Activated CD4-positive, alpha-beta memory T cell treated with anti-CD3 and anti-CD28 coated beads for 36 hours (primary cell): ENCODE results near the gene UBE2H. TPM values are rescaled to one million over a fixed set of nuclear protein-coding genes. Genes with fewer than 3 reads are reported as not detected.

Source experiments
- CTCF ChIA-PET: fragments of 350-600 bp; sonication (Branson Sonifier 250); formaldehyde crosslinking; loops from one replicate; lab custom pipeline; 2021; ENCODE audit warnings: antibody characterized with exemption, inconsistent platforms; lab: Charles Lee
- POLR2A ChIA-PET: fragments of 350-600 bp; sonication (Branson Sonifier 250); formaldehyde crosslinking; loops from one replicate; lab custom pipeline; 2021; ENCODE audit warnings: antibody characterized with exemption; lab: Charles Lee
- DNase-seq: peaks from one replicate; pipeline ENCODE4 v3.0.0-alpha.2; 2020
- H3K27ac Mint-ChIP-seq: one replicate; pipeline ENCODE4 v1.8.0; 2021; ENCODE audit warnings: mixed read lengths
- H3K27me3 Mint-ChIP-seq: one replicate; pipeline ENCODE4 v1.8.0; 2021; ENCODE audit warnings: mixed read lengths
- H3K36me3 Mint-ChIP-seq: one replicate; pipeline ENCODE4 v1.8.0; 2021; ENCODE audit warnings: mixed read lengths
- H3K4me1 Mint-ChIP-seq: one replicate; pipeline ENCODE4 v1.8.0; 2021; ENCODE audit warnings: low read depth, mixed read lengths
- H3K4me3 Mint-ChIP-seq: one replicate; pipeline ENCODE4 v1.8.0; 2021; ENCODE audit warnings: mild to moderate bottlenecking, mixed read lengths
- H3K9me3 Mint-ChIP-seq: one replicate; pipeline ENCODE4 v1.8.0; 2021; ENCODE audit warnings: mixed read lengths
- intact Hi-C: fragments of 100-400 bp; cut with micrococcal nuclease; formaldehyde crosslinking; loops from one replicate; pipeline ENCODE4 v1.15.1; 2023
- total RNA-seq, 2 experiments: library from RNA; stranded (reverse); gene quantifications; one replicate each; pipeline ENCODE4 v1.2.3, GENCODE V29; 2021

Gene UBE2H
- total RNA-seq, 2 experiments from 2014 or later = 33.6 to 37.1 TPM

- CTCF ChIA-PET = no interaction called here
- no peak overlapping the region for H3K27ac Mint-ChIP-seq
- no peak for DNase-seq
- POLR2A ChIA-PET = no interaction called here
- no peak overlapping the region for H3K4me3 Mint-ChIP-seq
- H3K27me3 Mint-ChIP-seq = no peaks in the 10 kb centered on the region
- H3K9me3 Mint-ChIP-seq = no peaks in the 10 kb centered on the region
- intact Hi-C loops = no loop called here
- H3K36me3 Mint-ChIP-seq = peaks cover 8% of the 10 kb centered on the region
- peaks cover 16% of the 10 kb centered on the region for H3K4me1 Mint-ChIP-seq
Observed at GRCh38 chr7:129884495-129884894, 68.3 kb downstream of the UBE2H start.

GRCh38 chr7:129883151-129883550, 69.6 kb downstream of the UBE2H start:
- H3K4me3 Mint-ChIP-seq = no peak overlapping the region
- H3K36me3 Mint-ChIP-seq = peaks cover 11% of the 10 kb centered on the region
- no peaks in the 10 kb centered on the region for H3K27me3 Mint-ChIP-seq
- no peaks in the 10 kb centered on the region for H3K9me3 Mint-ChIP-seq
- peaks cover 25% of the 10 kb centered on the region for H3K4me1 Mint-ChIP-seq
- H3K27ac Mint-ChIP-seq = no peak overlapping the region
- intact Hi-C loops = no loop called here
- DNase-seq = no peak
- CTCF ChIA-PET = no interaction called here
- POLR2A ChIA-PET = no interaction called here

GRCh38 chr7:129882531-129882930, 70.2 kb downstream of the UBE2H start:
- Mint-ChIP-seq H3K36me3 (peaks cover 15% of the 10 kb centered on the region), H3K27me3 (no peaks in the 10 kb centered on the region), H3K9me3 (no peaks in the 10 kb centered on the region), H3K4me1 (peaks cover 31% of the 10 kb centered on the region), H3K27ac (no peak overlapping the region), H3K4me3 (no peak overlapping the region)
- CTCF ChIA-PET = no interaction called here
- no peak for DNase-seq
- intact Hi-C loops = no loop called here
- POLR2A ChIA-PET = no interaction called here

GRCh38 chr7:129877146-129877792, 75.5 kb downstream of the UBE2H start:
- DNase-seq = no peak
- no peaks in the 10 kb centered on the region for H3K27me3 Mint-ChIP-seq
- H3K36me3 Mint-ChIP-seq = peaks cover 15% of the 10 kb centered on the region
- peaks cover 50% of the 10 kb centered on the region for H3K4me1 Mint-ChIP-seq
- H3K9me3 Mint-ChIP-seq = no peaks in the 10 kb centered on the region
- H3K4me3 Mint-ChIP-seq = no peak overlapping the region
- no peak overlapping the region for H3K27ac Mint-ChIP-seq
- ChIA-PET CTCF (interaction anchor here (1.2 kb wide), 2 partner anchors 11 to 133 kb away, joined by 3 to 4 read pairs; no protein-coding TSS in a partner anchor), POLR2A (interaction anchor here (0.7 to 1.9 kb wide), 2 partner anchors 72 to 543 kb away, joined by 3 to 6 read pairs; no protein-coding TSS in a partner anchor)
- intact Hi-C loops = loop anchor here (5.0 kb wide), 1 partner anchor 40 kb away; no protein-coding TSS in a partner anchor

- intact Hi-C loops = loop anchor here (5.0 kb wide), 1 partner anchor 41 kb away; no protein-coding TSS in a partner anchor
- peaks cover 14% of the 10 kb centered on the region for H3K36me3 Mint-ChIP-seq
- no peak overlapping the region for H3K27ac Mint-ChIP-seq
Observed at GRCh38 chr7:129875745-129876411, 76.9 kb downstream of the UBE2H start.

DNA sequence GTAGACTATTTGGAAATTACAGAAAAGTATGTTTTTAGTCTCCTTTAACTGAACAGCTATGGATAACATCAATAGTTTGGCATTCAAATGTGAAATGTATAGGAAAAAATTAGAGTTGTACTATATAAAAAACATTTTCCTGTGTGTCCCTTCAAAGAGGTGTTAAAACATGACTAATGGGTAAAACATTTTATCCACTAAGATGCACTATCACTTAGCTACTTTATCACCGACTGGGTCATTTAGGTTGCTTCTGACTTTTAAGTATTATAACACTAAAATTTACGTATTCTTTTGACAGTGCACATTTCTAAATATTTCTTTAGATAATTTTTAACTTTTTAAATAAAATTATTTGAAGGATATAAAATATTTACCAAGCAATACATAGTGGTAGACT, 77.6 kb downstream of the UBE2H start:
- no peaks in the 10 kb centered on the region for H3K27me3 Mint-ChIP-seq
- peaks cover 41% of the 10 kb centered on the region for H3K4me1 Mint-ChIP-seq
- H3K36me3 Mint-ChIP-seq = peaks cover 15% of the 10 kb centered on the region
- H3K9me3 Mint-ChIP-seq = no peaks in the 10 kb centered on the region
- POLR2A ChIA-PET = interaction anchor here (0.7 kb wide), 1 partner anchor 73 kb away, joined by 3 read pairs; no protein-coding TSS in a partner anchor
- CTCF ChIA-PET = no interaction called here
- no peak overlapping the region for H3K27ac Mint-ChIP-seq
- intact Hi-C loops = loop anchor here (5.0 kb wide), 1 partner anchor 42 kb away; no protein-coding TSS in a partner anchor
- DNase-seq = no peak
- no peak overlapping the region for H3K4me3 Mint-ChIP-seq

More at GRCh38 chr7:129875745-129876411, 76.9 kb downstream of the UBE2H start:
- H3K9me3 Mint-ChIP-seq = no peaks in the 10 kb centered on the region
- H3K4me1 Mint-ChIP-seq = peaks cover 45% of the 10 kb centered on the region
- POLR2A ChIA-PET = interaction anchor here (0.7 to 1.9 kb wide), 2 partner anchors 72 to 73 kb away, joined by 3 to 6 read pairs; no protein-coding TSS in a partner anchor
- CTCF ChIA-PET = no interaction called here
- no peak overlapping the region for H3K4me3 Mint-ChIP-seq
- H3K27me3 Mint-ChIP-seq = no peaks in the 10 kb centered on the region
- no peak for DNase-seq

DNA sequence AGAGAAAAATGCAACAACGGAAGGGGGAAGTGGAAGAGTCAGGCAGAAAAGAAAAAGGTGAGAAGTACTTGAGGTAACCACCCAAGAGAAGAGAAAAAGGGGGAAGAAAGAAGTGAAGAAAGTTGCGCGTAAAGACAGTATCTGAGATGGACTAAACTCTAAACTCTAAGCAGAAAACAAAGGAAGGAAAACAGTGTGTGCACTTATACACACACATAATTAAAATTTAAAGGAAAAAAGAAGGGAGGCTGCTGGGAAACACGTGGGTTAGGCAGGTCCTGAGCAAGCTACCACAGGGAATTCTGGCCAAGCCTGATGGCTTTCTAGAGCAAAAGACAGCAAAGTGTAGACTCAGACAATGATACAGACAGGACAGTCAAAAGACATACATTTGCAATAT, 78.0 kb downstream of the UBE2H start:
- intact Hi-C loops = loop anchor here (5.0 kb wide), 1 partner anchor 43 kb away; no protein-coding TSS in a partner anchor
- POLR2A ChIA-PET = no interaction called here
- no peaks in the 10 kb centered on the region for H3K27me3 Mint-ChIP-seq
- H3K27ac Mint-ChIP-seq = no peak overlapping the region
- CTCF ChIA-PET = no interaction called here
- H3K4me3 Mint-ChIP-seq = no peak overlapping the region
- H3K9me3 Mint-ChIP-seq = no peaks in the 10 kb centered on the region
- no peak for DNase-seq
- H3K36me3 Mint-ChIP-seq = peaks cover 15% of the 10 kb centered on the region
- peaks cover 38% of the 10 kb centered on the region for H3K4me1 Mint-ChIP-seq

DNA sequence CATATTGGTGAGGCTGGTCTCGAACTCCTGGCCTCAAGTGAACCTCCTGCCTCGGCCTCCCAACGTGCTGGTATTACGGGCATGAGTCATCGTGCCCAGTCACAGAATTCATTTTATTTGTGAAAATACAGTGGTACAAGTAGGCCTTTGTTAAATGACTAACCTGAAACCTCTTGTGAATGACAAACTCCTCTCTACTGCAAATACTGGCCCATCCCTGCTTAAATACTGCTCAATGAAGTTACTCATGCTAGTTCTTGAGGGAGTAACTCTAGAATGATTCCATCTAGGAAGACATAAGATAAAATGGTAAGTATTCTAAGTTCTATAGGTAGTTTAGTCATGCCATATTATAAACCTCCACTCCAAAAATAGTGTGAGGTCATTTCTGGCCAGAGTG, 80.7 kb downstream of the UBE2H start:
- Mint-ChIP-seq H3K4me1 (peaks cover 18% of the 10 kb centered on the region), H3K27ac (no peak overlapping the region), H3K4me3 (no peak overlapping the region), H3K27me3 (no peaks in the 10 kb centered on the region), H3K36me3 (peaks cover 18% of the 10 kb centered on the region), H3K9me3 (peaks cover 2% of the 10 kb centered on the region)
- ChIA-PET POLR2A (no interaction called here), CTCF (interaction anchor here (0.6 kb wide), 1 partner anchor 194 kb away, joined by 3 read pairs; no protein-coding TSS in a partner anchor)
- intact Hi-C loops = no loop called here
- DNase-seq = peak; percentile 38

GRCh38 chr7:129870668-129871067, 82.1 kb downstream of the UBE2H start:
- CTCF ChIA-PET = interaction anchor here (0.6 to 1.3 kb wide), 3 partner anchors 41 to 79 kb away, joined by 3 to 5 read pairs (median 4); no protein-coding TSS in a partner anchor
- intact Hi-C loops = no loop called here
- POLR2A ChIA-PET = interaction anchor here (0.5 to 0.6 kb wide), 2 partner anchors 35 to 75 kb away, joined by 3 read pairs; no protein-coding TSS in a partner anchor
- Mint-ChIP-seq H3K36me3 (peaks cover 18% of the 10 kb centered on the region), H3K27ac (no peak overlapping the region), H3K4me1 (peaks cover 13% of the 10 kb centered on the region), H3K4me3 (no peak overlapping the region), H3K27me3 (no peaks in the 10 kb centered on the region), H3K9me3 (peaks cover 2% of the 10 kb centered on the region)
- no peak for DNase-seq

- Mint-ChIP-seq H3K9me3 (peaks cover 2% of the 10 kb centered on the region), H3K36me3 (peaks cover 14% of the 10 kb centered on the region), H3K27me3 (no peaks in the 10 kb centered on the region), H3K4me1 (peaks cover 36% of the 10 kb centered on the region), H3K27ac (no peak overlapping the region), H3K4me3 (no peak overlapping the region)
- no peak for DNase-seq
- ChIA-PET CTCF (no interaction called here), POLR2A (no interaction called here)
- intact Hi-C loops = no loop called here
Observed at GRCh38 chr7:129866251-129866650, 86.5 kb downstream of the UBE2H start.

- ChIA-PET CTCF (no interaction called here), POLR2A (no interaction called here)
- H3K9me3 Mint-ChIP-seq = peaks cover 2% of the 10 kb centered on the region
- H3K27me3 Mint-ChIP-seq = no peaks in the 10 kb centered on the region
- intact Hi-C loops = no loop called here
- DNase-seq = no peak
- no peak overlapping the region for H3K27ac Mint-ChIP-seq
- no peak overlapping the region for H3K4me3 Mint-ChIP-seq
- peaks cover 11% of the 10 kb centered on the region for H3K36me3 Mint-ChIP-seq
- H3K4me1 Mint-ChIP-seq = peaks cover 37% of the 10 kb centered on the region
Observed at GRCh38 chr7:129865925-129866201, 86.9 kb downstream of the UBE2H start.
